Measurements from ENCODE around the gene C1QTNF4. TPM values are rescaled to one million over a fixed set of nuclear protein-coding genes. Genes with fewer than 3 reads are reported as not detected.
"Not testable (repeated sequence)": the region's sequence is repeated elsewhere in the genome, so short reads cannot be mapped to it uniquely, and the experiment has no call there.

The C1QTNF4 gene
- total RNA-seq, 1 donor from 2014 or later: 0.16 TPM

- Mint-ChIP-seq H3K9me3 (no peaks in the 10 kb centered on the region), H3K27me3 (ENCODE audit: insufficient read depth) (no peaks in the 10 kb centered on the region), H3K36me3 (ENCODE audit: low read depth) (peaks cover 24% of the 10 kb centered on the region), H3K4me3 (no peak overlapping the region), H3K4me1 (ENCODE audit: low read depth) (peaks cover 2% of the 10 kb centered on the region), H3K27ac (no peak overlapping the region)
- intact Hi-C loops (cut with micrococcal nuclease): no loop called here
- no peak for DNase-seq (ENCODE audit: low spot score)
Observed at GRCh38 chr11:47571895-47572294, 22.3 kb downstream of the C1QTNF4 start.

DNA sequence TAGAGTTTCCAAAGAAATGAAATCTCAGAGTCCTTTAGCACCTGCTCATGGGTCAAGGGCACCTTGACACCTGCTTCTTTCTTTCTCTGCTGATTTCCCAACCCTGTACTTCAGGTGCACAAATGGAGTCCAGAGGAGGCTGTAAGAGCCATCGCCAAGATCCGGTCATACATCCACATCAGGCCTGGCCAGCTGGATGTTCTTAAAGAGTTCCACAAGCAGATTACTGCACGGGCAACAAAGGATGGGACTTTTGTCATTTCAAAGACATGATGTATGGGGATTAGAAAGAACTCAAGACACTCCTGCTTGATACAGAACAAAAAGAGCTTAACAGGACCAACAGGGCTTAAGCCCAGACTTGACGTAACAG is 22.9 kb downstream of the C1QTNF4 start:
- H3K27me3 Mint-ChIP-seq (ENCODE audit: insufficient read depth): no peaks in the 10 kb centered on the region
- H3K9me3 Mint-ChIP-seq: no peaks in the 10 kb centered on the region
- no peak overlapping the region for H3K27ac Mint-ChIP-seq
- DNase-seq (ENCODE audit: low spot score): no peak
- no peak overlapping the region for H3K4me3 Mint-ChIP-seq
- H3K4me1 Mint-ChIP-seq (ENCODE audit: low read depth): peaks cover 6% of the 10 kb centered on the region
- intact Hi-C loops (cut with micrococcal nuclease): no loop called here
- peaks cover 29% of the 10 kb centered on the region for H3K36me3 Mint-ChIP-seq (ENCODE audit: low read depth)

GRCh38 chr11:47570651-47571356 is 23.4 kb downstream of the C1QTNF4 start:
- H3K4me3 Mint-ChIP-seq: no peak overlapping the region
- H3K27ac Mint-ChIP-seq: no peak overlapping the region
- DNase-seq (ENCODE audit: low spot score): no peak
- H3K9me3 Mint-ChIP-seq: no peaks in the 10 kb centered on the region
- intact Hi-C loops (cut with micrococcal nuclease): no loop called here
- H3K4me1 Mint-ChIP-seq (ENCODE audit: low read depth): peaks cover 10% of the 10 kb centered on the region
- peaks cover 31% of the 10 kb centered on the region for H3K36me3 Mint-ChIP-seq (ENCODE audit: low read depth)
- H3K27me3 Mint-ChIP-seq (ENCODE audit: insufficient read depth): no peaks in the 10 kb centered on the region

DNA sequence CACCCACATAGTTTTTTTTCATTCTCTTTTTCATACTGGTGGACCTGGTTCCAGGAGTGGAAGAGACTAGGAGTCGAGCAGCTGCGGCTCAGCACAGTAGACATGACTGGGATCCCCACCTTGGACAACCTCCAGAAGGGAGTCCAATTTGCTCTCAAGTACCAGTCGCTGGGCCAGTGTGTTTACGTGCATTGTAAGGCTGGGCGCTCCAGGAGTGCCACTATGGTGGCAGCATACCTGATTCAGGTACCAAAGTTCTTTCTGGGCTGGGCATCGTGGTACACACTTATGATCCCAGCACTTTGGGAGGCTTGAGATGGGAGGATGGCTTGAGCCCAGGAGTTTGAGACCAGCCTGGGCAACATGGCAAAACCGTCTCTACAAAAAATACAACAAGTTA is 24.6 kb downstream of the C1QTNF4 start:
- no peak for DNase-seq (ENCODE audit: low spot score)
- H3K4me1 Mint-ChIP-seq (ENCODE audit: low read depth): peaks cover 14% of the 10 kb centered on the region
- no peak overlapping the region for H3K27ac Mint-ChIP-seq
- H3K36me3 Mint-ChIP-seq (ENCODE audit: low read depth): peaks cover 31% of the 10 kb centered on the region
- no peaks in the 10 kb centered on the region for H3K27me3 Mint-ChIP-seq (ENCODE audit: insufficient read depth)
- intact Hi-C loops (cut with micrococcal nuclease): no loop called here
- H3K4me3 Mint-ChIP-seq: no peak overlapping the region
- no peaks in the 10 kb centered on the region for H3K9me3 Mint-ChIP-seq

GRCh38 chr11:47566149-47566698 is 28.0 kb downstream of the C1QTNF4 start:
- peak overlapping the region; percentile 86 for H3K4me3 Mint-ChIP-seq
- no peaks in the 10 kb centered on the region for H3K27me3 Mint-ChIP-seq (ENCODE audit: insufficient read depth)
- no peaks in the 10 kb centered on the region for H3K9me3 Mint-ChIP-seq
- no peak for DNase-seq (ENCODE audit: low spot score)
- H3K36me3 Mint-ChIP-seq (ENCODE audit: low read depth): peaks cover 14% of the 10 kb centered on the region
- H3K27ac Mint-ChIP-seq: peak overlapping the region; percentile 74
- H3K4me1 Mint-ChIP-seq (ENCODE audit: low read depth): peaks cover 21% of the 10 kb centered on the region
- intact Hi-C loops (cut with micrococcal nuclease): no loop called here

GRCh38 chr11:47565340-47566148 is 28.7 kb downstream of the C1QTNF4 start, which contains the start of gene PTPMT1:
PTPMT1 (plus strand) TSS chr11:47565599; CDS start chr11:47565623, 24 bp downstream.
- DNase-seq (ENCODE audit: low spot score): peak; percentile 60
- intact Hi-C loops (cut with micrococcal nuclease): loop anchor here (1.0 kb wide), 2 partner anchors 12 to 13 kb away; partner anchors contain the start of genes CELF1 and KBTBD4

GRCh38 chr11:47564933-47565339 is 29.3 kb downstream of the C1QTNF4 start:
- intact Hi-C loops (cut with micrococcal nuclease): loop anchor here (1.0 kb wide), 2 partner anchors 12 to 13 kb away; partner anchors contain the start of genes CELF1 and KBTBD4
- H3K4me3 Mint-ChIP-seq: peak overlapping the region; percentile 80
- DNase-seq (ENCODE audit: low spot score): no peak

More at GRCh38 chr11:47565340-47566148, 28.7 kb downstream of the C1QTNF4 start, which contains the start of gene PTPMT1:
- peaks cover 21% of the 10 kb centered on the region for H3K4me1 Mint-ChIP-seq (ENCODE audit: low read depth)
- peak within 1 kb of the TSS; percentile 74 for H3K27ac Mint-ChIP-seq
- H3K27me3 Mint-ChIP-seq (ENCODE audit: insufficient read depth): no peaks in the 10 kb centered on the region
- H3K4me3 Mint-ChIP-seq: peak within 1 kb of the TSS; percentile 86
- peaks cover 12% of the 10 kb centered on the region for H3K36me3 Mint-ChIP-seq (ENCODE audit: low read depth)
- H3K9me3 Mint-ChIP-seq: no peaks in the 10 kb centered on the region

GRCh38 chr11:47564366-47564765 is 29.8 kb downstream of the C1QTNF4 start:
- DNase-seq (ENCODE audit: low spot score); H3K27ac Mint-ChIP-seq; H3K27me3 Mint-ChIP-seq (ENCODE audit: insufficient read depth); intact Hi-C loops (cut with micrococcal nuclease); H3K36me3 Mint-ChIP-seq (ENCODE audit: low read depth); H3K9me3 Mint-ChIP-seq: not testable (repeated sequence)
- Mint-ChIP-seq H3K4me1 (ENCODE audit: low read depth) (peaks cover 21% of the 10 kb centered on the region), H3K4me3 (peak overlapping the region; percentile 57)

More at GRCh38 chr11:47564933-47565339, 29.3 kb downstream of the C1QTNF4 start:
- peak overlapping the region; percentile 73 for H3K27ac Mint-ChIP-seq
- H3K36me3 Mint-ChIP-seq (ENCODE audit: low read depth): peaks cover 9% of the 10 kb centered on the region
- H3K27me3 Mint-ChIP-seq (ENCODE audit: insufficient read depth): no peaks in the 10 kb centered on the region
- no peaks in the 10 kb centered on the region for H3K9me3 Mint-ChIP-seq
- H3K4me1 Mint-ChIP-seq (ENCODE audit: low read depth): peaks cover 21% of the 10 kb centered on the region

DNA sequence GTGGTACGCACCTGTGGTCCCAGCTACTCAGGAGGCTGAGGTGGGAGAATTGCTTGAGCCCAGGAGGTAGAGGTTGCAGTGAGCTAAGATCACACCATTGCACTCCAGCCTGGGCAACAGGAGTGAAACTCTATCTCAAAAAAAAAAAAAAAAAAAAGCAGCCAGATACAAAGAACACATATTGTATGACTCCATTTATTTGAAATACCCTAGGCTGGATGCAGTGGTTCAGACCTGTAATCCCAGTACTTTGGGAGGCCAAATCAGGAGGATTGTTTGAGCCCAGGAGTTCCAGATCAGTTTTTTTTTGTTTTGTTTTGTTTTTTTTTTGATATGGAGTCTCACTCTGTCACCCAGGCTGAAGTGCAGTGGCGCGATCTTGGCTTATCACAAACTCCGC is 31.8 kb downstream of the C1QTNF4 start:
- peaks cover 21% of the 10 kb centered on the region for H3K4me1 Mint-ChIP-seq (ENCODE audit: low read depth)
- H3K27me3 Mint-ChIP-seq (ENCODE audit: insufficient read depth); H3K4me3 Mint-ChIP-seq; H3K27ac Mint-ChIP-seq; H3K36me3 Mint-ChIP-seq (ENCODE audit: low read depth); intact Hi-C loops (cut with micrococcal nuclease); H3K9me3 Mint-ChIP-seq; DNase-seq (ENCODE audit: low spot score): not testable (repeated sequence)

DNA sequence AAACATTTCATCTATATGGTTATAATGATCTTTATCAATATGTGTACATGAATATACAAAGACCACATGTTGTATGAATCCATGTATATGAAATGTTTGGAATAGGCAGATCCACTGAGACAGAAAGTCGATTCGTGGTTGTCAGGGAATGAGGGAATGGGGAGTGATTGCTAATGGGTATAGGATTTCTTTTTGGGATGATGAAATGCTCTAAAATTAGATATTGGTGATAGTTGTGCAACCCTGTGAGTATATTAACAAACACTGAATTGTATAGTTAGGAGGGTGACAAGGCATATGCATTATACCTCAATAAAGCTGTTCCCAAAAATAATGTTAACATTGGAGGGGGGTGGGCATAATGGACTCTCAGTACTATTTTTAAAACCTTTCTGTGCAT is 33.8 kb downstream of the C1QTNF4 start:
- DNase-seq (ENCODE audit: low spot score): no peak
- H3K27ac Mint-ChIP-seq: no peak overlapping the region
- no peak overlapping the region for H3K4me3 Mint-ChIP-seq
- H3K9me3 Mint-ChIP-seq: no peaks in the 10 kb centered on the region
- intact Hi-C loops (cut with micrococcal nuclease): no loop called here
- H3K27me3 Mint-ChIP-seq (ENCODE audit: insufficient read depth): no peaks in the 10 kb centered on the region
- no peaks in the 10 kb centered on the region for H3K36me3 Mint-ChIP-seq (ENCODE audit: low read depth)
- H3K4me1 Mint-ChIP-seq (ENCODE audit: low read depth): peaks cover 11% of the 10 kb centered on the region

DNA sequence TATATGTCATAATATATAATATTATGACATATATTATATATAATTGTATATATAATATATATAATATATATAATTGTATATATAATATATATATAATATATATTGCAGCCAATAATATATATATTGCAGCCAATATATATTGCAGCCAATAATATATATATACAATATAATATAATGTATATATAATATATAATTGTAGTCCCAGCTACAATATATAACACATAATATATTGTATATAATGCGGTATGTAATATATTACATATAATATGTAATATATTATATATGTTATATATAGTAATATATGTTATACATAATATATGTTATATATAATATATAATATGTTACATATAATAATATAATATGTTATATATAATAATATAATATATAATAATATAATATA is 35.5 kb downstream of the C1QTNF4 start:
- H3K36me3 Mint-ChIP-seq (ENCODE audit: low read depth): no peaks in the 10 kb centered on the region
- peaks cover 14% of the 10 kb centered on the region for H3K4me1 Mint-ChIP-seq (ENCODE audit: low read depth)
- H3K4me3 Mint-ChIP-seq: no peak overlapping the region
- no peaks in the 10 kb centered on the region for H3K9me3 Mint-ChIP-seq
- H3K27ac Mint-ChIP-seq: no peak overlapping the region
- intact Hi-C loops (cut with micrococcal nuclease): no loop called here
- no peak for DNase-seq (ENCODE audit: low spot score)
- no peaks in the 10 kb centered on the region for H3K27me3 Mint-ChIP-seq (ENCODE audit: insufficient read depth)

- H3K27ac Mint-ChIP-seq; intact Hi-C loops (cut with micrococcal nuclease); H3K36me3 Mint-ChIP-seq (ENCODE audit: low read depth); DNase-seq (ENCODE audit: low spot score); H3K9me3 Mint-ChIP-seq; H3K4me3 Mint-ChIP-seq; H3K27me3 Mint-ChIP-seq (ENCODE audit: insufficient read depth): not testable (repeated sequence)
- H3K4me1 Mint-ChIP-seq (ENCODE audit: low read depth): peaks cover 13% of the 10 kb centered on the region
Observed at GRCh38 chr11:47557004-47557403, 37.2 kb downstream of the C1QTNF4 start.

GRCh38 chr11:47553406-47553743 is 40.8 kb downstream of the C1QTNF4 start:
- intact Hi-C loops (cut with micrococcal nuclease): loop anchor here (1.0 to 5.0 kb wide), 7 partner anchors 12 to 214 kb away; partner anchors contain the start of genes FNBP4, MTCH2, NDUFS3 and PSMC3
- DNase-seq (ENCODE audit: low spot score): no peak
- peaks cover 36% of the 10 kb centered on the region for H3K4me1 Mint-ChIP-seq (ENCODE audit: low read depth)
- H3K27ac Mint-ChIP-seq: peak overlapping the region; percentile 80
- H3K27me3 Mint-ChIP-seq (ENCODE audit: insufficient read depth): no peaks in the 10 kb centered on the region
- no peaks in the 10 kb centered on the region for H3K9me3 Mint-ChIP-seq
- H3K36me3 Mint-ChIP-seq (ENCODE audit: low read depth): peaks cover 20% of the 10 kb centered on the region
- peak overlapping the region; percentile 89 for H3K4me3 Mint-ChIP-seq
